HCT116 (cell line): ENCODE measurements around the gene KIF26A.

Experiments
- CTCF ChIP-seq, 3 experiments: fragments of 200-600 bp in 1 of 3; sonication (generic) in 1 of 3; IDR thresholded peaks in 2 of 3; conservative IDR thresholded peaks in 1 of 3; 2 replicates each; pipeline ENCODE4 v1.5.1; 2012 to 2017; ENCODE audit warnings: low read depth in 2 of 3, low read length in 2 of 3, antibody characterized with exemption in 1 of 3, borderline replicate concordance in 1 of 3, control low read depth in 1 of 3, mild to moderate bottlenecking in 1 of 3, mixed read lengths in 1 of 3, mixed run types in 1 of 3, moderate library complexity in 1 of 3; ENCODE audit not compliant: insufficient read depth in 1 of 3
- ELF1 ChIP-seq: IDR thresholded peaks from 2 replicates; pipeline ENCODE4 v1.6.1; 2012; ENCODE audit warnings: low read depth, borderline replicate concordance
- POLR2A ChIP-seq: IDR thresholded peaks from 2 replicates; pipeline ENCODE4 v1.7.0; 2011; ENCODE audit warnings: borderline replicate concordance; ENCODE audit not compliant: insufficient read depth, insufficient read length; ENCODE audit errors: extremely low read depth
- RAD21 ChIP-seq: IDR thresholded peaks from 2 replicates; pipeline ENCODE4 v1.6.1; 2012; ENCODE audit warnings: low read depth, mild to moderate bottlenecking
- YY1 ChIP-seq: IDR thresholded peaks from 2 replicates; pipeline ENCODE4 v1.6.1; 2011; ENCODE audit warnings: low read length, low read depth, moderate library complexity, mild to moderate bottlenecking; ENCODE audit not compliant: insufficient replicate concordance; ENCODE audit errors: extremely low read depth
- TF ChIP-seq, protein P1 (sequence below): IDR thresholded peaks from 2 replicates; pipeline ENCODE4 v1.6.1; 2012; ENCODE audit warnings: low read depth
- TF ChIP-seq, protein P2 (sequence below): IDR thresholded peaks from 2 replicates; pipeline ENCODE4 v1.6.1; 2012
- TF ChIP-seq, protein P3 (sequence below): IDR thresholded peaks from 2 replicates; pipeline ENCODE4 v1.6.1; 2012

DNA sequence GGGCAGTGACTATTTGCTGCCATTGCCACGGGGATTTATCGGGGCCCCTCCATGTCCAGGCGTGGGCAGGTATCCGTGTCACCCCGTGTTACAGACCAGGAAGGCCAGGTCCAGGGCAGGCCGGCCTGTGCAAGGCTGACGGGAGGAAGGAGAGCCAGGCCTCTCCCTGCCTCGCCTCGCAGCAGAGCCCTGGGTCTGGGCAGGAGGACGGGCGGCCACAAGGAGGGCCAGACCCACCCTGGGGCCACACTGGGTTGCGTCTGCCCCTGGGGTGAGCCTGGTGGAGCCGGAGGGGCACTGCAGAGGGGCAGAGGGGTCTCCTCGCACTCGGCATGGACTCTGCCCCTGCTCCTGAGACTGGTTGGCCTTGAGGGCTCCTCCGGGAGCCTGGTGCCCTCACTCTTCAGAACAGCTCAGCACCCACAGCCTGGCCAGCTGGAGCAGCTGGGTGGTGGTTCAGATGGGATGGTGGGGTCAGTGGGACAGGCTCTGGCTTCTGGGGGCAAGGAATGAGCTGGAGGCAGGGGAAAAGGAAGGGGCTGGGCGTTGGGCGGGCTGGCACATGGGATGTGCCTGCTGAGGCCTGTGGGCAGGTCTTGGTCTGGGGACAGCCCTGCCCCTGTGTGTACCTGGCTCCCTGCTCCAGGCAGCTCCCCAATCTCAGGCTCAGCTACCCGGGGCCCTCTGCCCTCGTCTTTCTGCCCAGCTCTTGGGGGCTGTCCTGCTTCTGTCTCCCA lies 53.9 kb downstream of the KIF26A start:
- TF ChIP-seq, protein P1, sequence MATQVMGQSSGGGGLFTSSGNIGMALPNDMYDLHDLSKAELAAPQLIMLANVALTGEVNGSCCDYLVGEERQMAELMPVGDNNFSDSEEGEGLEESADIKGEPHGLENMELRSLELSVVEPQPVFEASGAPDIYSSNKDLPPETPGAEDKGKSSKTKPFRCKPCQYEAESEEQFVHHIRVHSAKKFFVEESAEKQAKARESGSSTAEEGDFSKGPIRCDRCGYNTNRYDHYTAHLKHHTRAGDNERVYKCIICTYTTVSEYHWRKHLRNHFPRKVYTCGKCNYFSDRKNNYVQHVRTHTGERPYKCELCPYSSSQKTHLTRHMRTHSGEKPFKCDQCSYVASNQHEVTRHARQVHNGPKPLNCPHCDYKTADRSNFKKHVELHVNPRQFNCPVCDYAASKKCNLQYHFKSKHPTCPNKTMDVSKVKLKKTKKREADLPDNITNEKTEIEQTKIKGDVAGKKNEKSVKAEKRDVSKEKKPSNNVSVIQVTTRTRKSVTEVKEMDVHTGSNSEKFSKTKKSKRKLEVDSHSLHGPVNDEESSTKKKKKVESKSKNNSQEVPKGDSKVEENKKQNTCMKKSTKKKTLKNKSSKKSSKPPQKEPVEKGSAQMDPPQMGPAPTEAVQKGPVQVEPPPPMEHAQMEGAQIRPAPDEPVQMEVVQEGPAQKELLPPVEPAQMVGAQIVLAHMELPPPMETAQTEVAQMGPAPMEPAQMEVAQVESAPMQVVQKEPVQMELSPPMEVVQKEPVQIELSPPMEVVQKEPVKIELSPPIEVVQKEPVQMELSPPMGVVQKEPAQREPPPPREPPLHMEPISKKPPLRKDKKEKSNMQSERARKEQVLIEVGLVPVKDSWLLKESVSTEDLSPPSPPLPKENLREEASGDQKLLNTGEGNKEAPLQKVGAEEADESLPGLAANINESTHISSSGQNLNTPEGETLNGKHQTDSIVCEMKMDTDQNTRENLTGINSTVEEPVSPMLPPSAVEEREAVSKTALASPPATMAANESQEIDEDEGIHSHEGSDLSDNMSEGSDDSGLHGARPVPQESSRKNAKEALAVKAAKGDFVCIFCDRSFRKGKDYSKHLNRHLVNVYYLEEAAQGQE, result no peak
- TF ChIP-seq POLR2A (no peak), CTCF (IDR thresholded peaks at IDR 0.05 in 2 of 3, conservative IDR thresholded peaks at IDR 0.05 in 1 of 3; ENCODE audit: borderline replicate concordance in 1 of 3, insufficient read depth in 1 of 3, low read depth in 2 of 3, low read length in 2 of 3) (no peak), RAD21 (no peak), ELF1 (no peak), YY1 (no peak)
- TF ChIP-seq, protein P2, sequence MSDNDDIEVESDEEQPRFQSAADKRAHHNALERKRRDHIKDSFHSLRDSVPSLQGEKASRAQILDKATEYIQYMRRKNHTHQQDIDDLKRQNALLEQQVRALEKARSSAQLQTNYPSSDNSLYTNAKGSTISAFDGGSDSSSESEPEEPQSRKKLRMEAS, result no peak
- TF ChIP-seq, protein P3, sequence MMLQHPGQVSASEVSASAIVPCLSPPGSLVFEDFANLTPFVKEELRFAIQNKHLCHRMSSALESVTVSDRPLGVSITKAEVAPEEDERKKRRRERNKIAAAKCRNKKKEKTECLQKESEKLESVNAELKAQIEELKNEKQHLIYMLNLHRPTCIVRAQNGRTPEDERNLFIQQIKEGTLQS, result no peak
